GM12878 (cell line): ENCODE results near the gene GCNT2. TPM values are rescaled to one million over a fixed set of nuclear protein-coding genes. Genes with fewer than 3 reads are reported as not detected.

Source experiments
- CHD2 ChIP-seq: IDR thresholded peaks from 2 replicates; pipeline ENCODE4 v1.6.1; 2011; ENCODE audit warnings: low read depth, low read length, improper control_type of control experiment, borderline replicate concordance
- EGR1 ChIP-seq, 2 experiments: IDR thresholded peaks; 1 replicate in 1 of 2; 2 replicates in 1 of 2; pipeline ENCODE4 v1.6.1; 2011 to 2012; ENCODE audit warnings: low read depth in 2 of 2, low read length in 2 of 2, borderline replicate concordance in 1 of 2, mild to moderate bottlenecking in 1 of 2, moderate library complexity in 1 of 2
- ETV6 ChIP-seq, 2 experiments: fragments of 450-650 bp in 1 of 2; IDR thresholded peaks in 1 of 2; conservative IDR thresholded peaks in 1 of 2; 2 replicates each; pipeline ENCODE4 v1.6.1; 2014; ENCODE audit warnings: antibody characterized with exemption in 1 of 2, borderline replicate concordance in 1 of 2, low read depth in 1 of 2, mild to moderate bottlenecking in 1 of 2, moderate library complexity in 1 of 2
- FOS ChIP-seq: IDR thresholded peaks from 3 replicates; pipeline ENCODE4 v1.6.1; 2011; ENCODE audit warnings: borderline replicate concordance; ENCODE audit not compliant: insufficient read length; ENCODE audit errors: extremely low read depth
- FOXM1 ChIP-seq: IDR thresholded peaks from 2 replicates; pipeline ENCODE4 v1.6.1; 2012; ENCODE audit warnings: low read depth, mild to moderate bottlenecking, inconsistent platforms, low read length, moderate library complexity
- IKZF1 ChIP-seq: fragments of 450-650 bp; conservative IDR thresholded peaks from 2 replicates; pipeline ENCODE4 v1.6.1; 2017; ENCODE audit warnings: antibody characterized with exemption, mild to moderate bottlenecking
- IKZF2 ChIP-seq, 2 experiments: fragments of 450-650 bp; IDR thresholded peaks; 2 replicates each; pipeline ENCODE4 v1.6.1; 2017; ENCODE audit warnings: mild to moderate bottlenecking in 2 of 2, moderate library complexity in 2 of 2
- JUNB ChIP-seq: IDR thresholded peaks from 2 replicates; pipeline ENCODE4 v1.6.1; 2016; ENCODE audit warnings: antibody characterized with exemption, mild to moderate bottlenecking
- KDM1A ChIP-seq: fragments of 200-600 bp; sonication (generic); IDR thresholded peaks from 2 replicates; pipeline ENCODE4 v1.6.1; 2016; ENCODE audit warnings: borderline replicate concordance
- MEF2A ChIP-seq: IDR thresholded peaks from 2 replicates; pipeline ENCODE4 v1.6.1; 2011; ENCODE audit warnings: low read depth, mild to moderate bottlenecking, low read length, moderate library complexity; ENCODE audit not compliant: insufficient read depth
- MTA3 ChIP-seq: IDR thresholded peaks from 2 replicates; pipeline ENCODE4 v1.6.1; 2012; ENCODE audit warnings: low read length, inconsistent platforms, borderline replicate concordance
- MYB ChIP-seq: fragments of 150-350 bp; IDR thresholded peaks from 2 replicates; pipeline ENCODE4 v1.6.1; 2014; ENCODE audit warnings: mild to moderate bottlenecking, low read depth, low read length, borderline replicate concordance
- NFIC ChIP-seq: IDR thresholded peaks from 2 replicates; pipeline ENCODE4 v1.6.1; 2012; ENCODE audit warnings: low read depth, mild to moderate bottlenecking, inconsistent platforms, low read length, moderate library complexity
- NFXL1 ChIP-seq: fragments of 450-650 bp; IDR thresholded peaks from 2 replicates; pipeline ENCODE4 v1.6.1; 2017; ENCODE audit warnings: antibody characterized with exemption, mild to moderate bottlenecking, borderline replicate concordance
- NFYB ChIP-seq: IDR thresholded peaks from 2 replicates; pipeline ENCODE4 v1.6.1; 2011; ENCODE audit warnings: low read depth, mild to moderate bottlenecking, low read length, improper control_type of control experiment, moderate library complexity; ENCODE audit not compliant: insufficient read depth
- NRF1 ChIP-seq: conservative IDR thresholded peaks from 2 replicates; pipeline ENCODE4 v1.6.1; 2011; ENCODE audit warnings: mild to moderate bottlenecking, low read depth, low read length, improper control_type of control experiment
- PML ChIP-seq: IDR thresholded peaks from 2 replicates; pipeline ENCODE4 v1.6.1; 2012; ENCODE audit warnings: low read length, inconsistent platforms
- POLR2A ChIP-seq: IDR thresholded peaks from 2 replicates; pipeline ENCODE4 v1.6.1; 2011; ENCODE audit warnings: low read depth, mild to moderate bottlenecking, low read length
- POLR2AphosphoS2 ChIP-seq: IDR thresholded peaks from 2 replicates; pipeline ENCODE4 v1.6.1; 2011; ENCODE audit warnings: low read depth, mild to moderate bottlenecking, low read length, improper control_type of control experiment, moderate library complexity
- POU2F2 ChIP-seq: IDR thresholded peaks from 3 replicates; pipeline ENCODE4 v1.6.1; 2011; ENCODE audit warnings: low read depth, mild to moderate bottlenecking, low read length, borderline replicate concordance
- RUNX3 ChIP-seq: IDR thresholded peaks from 2 replicates; pipeline ENCODE4 v1.6.1; 2012; ENCODE audit warnings: low read length, inconsistent platforms
- SIX5 ChIP-seq: IDR thresholded peaks from 2 replicates; pipeline ENCODE4 v1.6.1; 2011; ENCODE audit warnings: mild to moderate bottlenecking, low read depth, low read length, moderate library complexity; ENCODE audit not compliant: severe bottlenecking
- SMARCA5 ChIP-seq: fragments of 450-650 bp; IDR thresholded peaks from 2 replicates; pipeline ENCODE4 v1.6.1; 2017; ENCODE audit warnings: mild to moderate bottlenecking
- SP1 ChIP-seq: IDR thresholded peaks from one replicate; pipeline ENCODE4 v1.6.1; 2011; ENCODE audit warnings: low read depth, low read length
- SPI1 ChIP-seq: IDR thresholded peaks from 2 replicates; pipeline ENCODE4 v1.6.1; 2011; ENCODE audit warnings: low read depth, mild to moderate bottlenecking, low read length, moderate library complexity, borderline replicate concordance; ENCODE audit not compliant: insufficient read depth
- SUZ12 ChIP-seq: fragments of 200-600 bp; sonication (generic); IDR thresholded peaks from one replicate; pipeline ENCODE4 v1.6.1; 2018; ENCODE audit warnings: antibody characterized with exemption, mild to moderate bottlenecking; ENCODE audit not compliant: unreplicated experiment
- TAF1 ChIP-seq: IDR thresholded peaks from 2 replicates; pipeline ENCODE4 v1.6.1; 2011; ENCODE audit warnings: mild to moderate bottlenecking, low read depth, low read length, borderline replicate concordance
- TARDBP ChIP-seq: IDR thresholded peaks from 2 replicates; pipeline ENCODE4 v1.6.1; 2016; ENCODE audit warnings: borderline replicate concordance
- TCF7 ChIP-seq: IDR thresholded peaks from 2 replicates; pipeline ENCODE4 v1.6.1; 2014; ENCODE audit warnings: antibody characterized with exemption, borderline replicate concordance
- ZZZ3 ChIP-seq: IDR thresholded peaks from 2 replicates; pipeline ENCODE4 v1.6.1; 2011; ENCODE audit warnings: low read depth; ENCODE audit not compliant: control insufficient read depth, insufficient read length
- polyA plus RNA-seq, 11 experiments: library from polyadenylated mRNA; depleted of rRNA in 4 of 11; unstranded in 6 of 11; stranded (reverse) in 5 of 11; fragments of >200 nt; fragmentation: Nextera tagmentation in 4 of 11; fragmentation: Illumina TruSeq in 1 of 11; extraction: Ambion mirVana in 4 of 11; extraction: Trizol in 1 of 11; gene quantifications; 1 replicate in 1 of 11; 2 replicates in 10 of 11; pipeline versions ENCODE4 v1.2.1 to v1.2.3, GENCODE V29; 2011 to 2016; ENCODE audit warnings: inconsistent platforms in 2 of 11, missing spikeins in 2 of 11, low read depth in 1 of 11
- total RNA-seq, 4 experiments: library from RNA; depleted of rRNA in 3 of 4; stranded (reverse); fragments of >200 nt in 3 of 4; fragmentation: Illumina TruSeq in 1 of 4; extraction: Trizol in 1 of 4; gene quantifications; 2 replicates each; pipeline versions ENCODE4 v1.2.1 to v1.2.3, GENCODE V29; 2013 to 2021
- TF ChIP-seq, protein P1 (sequence below): fragments of 450-650 bp; IDR thresholded peaks from 2 replicates; pipeline ENCODE4 v1.6.1; 2016; ENCODE audit warnings: mild to moderate bottlenecking
- TF ChIP-seq, protein P2 (sequence below): fragments of 450-650 bp; IDR thresholded peaks from 2 replicates; pipeline ENCODE4 v1.6.1; 2016; ENCODE audit warnings: mild to moderate bottlenecking

Gene GCNT2
- total and polyA plus RNA-seq, 10 of the 15 experiments (the other 5 are each of a cell fraction or from before 2014, with no cell fraction given): 5.0 to 21.6 (median 11.9) TPM

DNA sequence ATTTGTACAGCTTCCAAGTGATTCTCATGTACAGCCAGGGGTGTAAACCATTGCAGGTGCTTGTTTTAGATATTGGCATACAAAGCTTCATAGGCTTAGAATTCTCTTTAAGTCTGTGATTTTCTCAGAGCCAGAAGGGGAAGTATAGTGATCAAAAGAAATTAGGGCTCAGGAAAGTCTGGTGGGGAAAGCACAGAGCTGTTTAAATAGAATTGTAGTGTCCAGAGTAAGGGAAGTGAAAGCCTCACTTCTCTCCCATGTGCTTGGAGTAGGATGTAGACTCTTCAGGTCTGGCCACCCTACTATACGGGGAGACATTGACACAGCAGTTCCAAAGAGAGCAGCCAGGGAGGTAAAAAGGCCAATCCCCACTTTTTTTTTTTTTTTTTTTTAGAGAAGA is 10.4 kb downstream of the GCNT2 start (continued):
- no peak for TF ChIP-seq POU2F2
- TF ChIP-seq SUZ12: no peak
- no peak for TF ChIP-seq SIX5
- TF ChIP-seq ZZZ3: no peak
- no peak for TF ChIP-seq CHD2
- TF ChIP-seq PML: peak; percentile 30
- no peak for TF ChIP-seq NFXL1
- 0 out of 2 replicates have a peak, but pooled peaks have one; percentile 13 for TF ChIP-seq JUNB
- peak; percentile 76 to 84; a peak in 2 of 4 replicates for TF ChIP-seq IKZF2 (IDR thresholded peaks at IDR 0.05)
- TF ChIP-seq KDM1A: no peak
- no peak for TF ChIP-seq FOS
- TF ChIP-seq POLR2A: no peak
- no peak for TF ChIP-seq POLR2AphosphoS2
- peak; percentile 47; the same call in 1 of the 2 replicates for TF ChIP-seq RUNX3
- TF ChIP-seq SPI1: peak; percentile 83
- TF ChIP-seq MEF2A: 0 out of 2 replicates have a peak, but pooled peaks have one; percentile 35
- peak; percentile 66; the same call in 1 of the 2 replicates for TF ChIP-seq FOXM1
- no peak for TF ChIP-seq MTA3
- 0 out of 3 replicates have a peak, but pooled peaks of 1 of the 2 experiments have one; percentile 7 for TF ChIP-seq EGR1 (IDR thresholded peaks at IDR 0.05; ENCODE audit: borderline replicate concordance in 1 of 2, low read depth in 2 of 2, low read length in 2 of 2)
- TF ChIP-seq NFYB: no peak
- peak; percentile 71; the same call in 1 of the 2 replicates for TF ChIP-seq NFIC
- TF ChIP-seq MYB: no peak
- TF ChIP-seq, protein P1, sequence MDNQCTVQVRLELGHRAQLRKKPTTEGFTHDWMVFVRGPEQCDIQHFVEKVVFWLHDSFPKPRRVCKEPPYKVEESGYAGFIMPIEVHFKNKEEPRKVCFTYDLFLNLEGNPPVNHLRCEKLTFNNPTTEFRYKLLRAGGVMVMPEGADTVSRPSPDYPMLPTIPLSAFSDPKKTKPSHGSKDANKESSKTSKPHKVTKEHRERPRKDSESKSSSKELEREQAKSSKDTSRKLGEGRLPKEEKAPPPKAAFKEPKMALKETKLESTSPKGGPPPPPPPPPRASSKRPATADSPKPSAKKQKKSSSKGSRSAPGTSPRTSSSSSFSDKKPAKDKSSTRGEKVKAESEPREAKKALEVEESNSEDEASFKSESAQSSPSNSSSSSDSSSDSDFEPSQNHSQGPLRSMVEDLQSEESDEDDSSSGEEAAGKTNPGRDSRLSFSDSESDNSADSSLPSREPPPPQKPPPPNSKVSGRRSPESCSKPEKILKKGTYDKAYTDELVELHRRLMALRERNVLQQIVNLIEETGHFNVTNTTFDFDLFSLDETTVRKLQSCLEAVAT: no peak
- no peak for TF ChIP-seq SMARCA5
- TF ChIP-seq TCF7: peak; percentile 18; the same call in 1 of the 2 replicates
- TF ChIP-seq NRF1: no peak
- TF ChIP-seq TAF1: peak; percentile 59; the same call in 1 of the 2 replicates
- TF ChIP-seq, protein P2, sequence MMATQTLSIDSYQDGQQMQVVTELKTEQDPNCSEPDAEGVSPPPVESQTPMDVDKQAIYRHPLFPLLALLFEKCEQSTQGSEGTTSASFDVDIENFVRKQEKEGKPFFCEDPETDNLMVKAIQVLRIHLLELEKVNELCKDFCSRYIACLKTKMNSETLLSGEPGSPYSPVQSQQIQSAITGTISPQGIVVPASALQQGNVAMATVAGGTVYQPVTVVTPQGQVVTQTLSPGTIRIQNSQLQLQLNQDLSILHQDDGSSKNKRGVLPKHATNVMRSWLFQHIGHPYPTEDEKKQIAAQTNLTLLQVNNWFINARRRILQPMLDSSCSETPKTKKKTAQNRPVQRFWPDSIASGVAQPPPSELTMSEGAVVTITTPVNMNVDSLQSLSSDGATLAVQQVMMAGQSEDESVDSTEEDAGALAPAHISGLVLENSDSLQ: no peak
- TF ChIP-seq ETV6 (conservative IDR thresholded peaks at IDR 0.05 in 1 of 2, IDR thresholded peaks at IDR 0.05 in 1 of 2; ENCODE audit: borderline replicate concordance in 1 of 2, low read depth in 1 of 2): no peak
- no peak for TF ChIP-seq SP1
- no peak for TF ChIP-seq TARDBP
- peak; percentile 70 for TF ChIP-seq IKZF1
